Measurements from ENCODE around the gene FXN.

DNA sequence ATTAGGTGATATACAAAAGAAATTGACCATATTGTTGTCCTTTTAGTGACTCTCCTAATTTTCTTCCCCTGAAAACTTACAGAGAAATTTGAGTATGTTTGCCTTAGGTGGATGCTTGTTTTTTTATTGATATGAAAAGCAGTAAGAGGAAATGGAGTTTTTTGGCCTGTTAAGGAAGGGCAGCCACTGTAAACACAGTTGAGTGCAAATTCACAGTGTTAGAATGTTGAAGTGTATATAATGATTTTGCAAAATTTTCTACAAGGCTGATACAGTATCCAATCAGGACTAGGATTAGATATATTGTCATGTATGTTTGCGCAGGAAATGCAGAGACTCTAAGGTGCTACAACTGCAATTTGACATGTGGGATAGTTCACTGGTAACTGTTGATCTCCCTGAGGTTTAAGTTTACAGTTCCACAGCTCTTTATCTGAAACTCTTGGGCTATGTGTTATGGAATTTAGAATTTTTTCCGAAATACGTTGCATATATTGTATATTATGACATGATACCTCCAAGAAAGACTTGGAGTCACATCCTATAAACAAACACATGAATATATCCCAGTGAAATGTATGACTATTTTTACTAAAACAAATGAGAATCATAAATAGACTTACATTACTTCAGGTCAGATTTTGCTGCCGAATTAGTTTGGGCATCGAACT is 62.5 kb downstream of the FXN start:
- TF ChIP-seq JUND (IDR thresholded peaks at IDR 0.05) (no peak), GABPA (IDR thresholded peaks at IDR 0.05; ENCODE audit: low read depth) (no peak), YY1 (IDR thresholded peaks at IDR 0.05; ENCODE audit: low read depth) (no peak), FOSL2 (IDR thresholded peaks at IDR 0.05; ENCODE audit: borderline replicate concordance, low read depth) (no peak), RFX5 (IDR thresholded peaks at IDR 0.05; ENCODE audit: low read length) (no peak)
- TF ChIP-seq, protein P1, sequence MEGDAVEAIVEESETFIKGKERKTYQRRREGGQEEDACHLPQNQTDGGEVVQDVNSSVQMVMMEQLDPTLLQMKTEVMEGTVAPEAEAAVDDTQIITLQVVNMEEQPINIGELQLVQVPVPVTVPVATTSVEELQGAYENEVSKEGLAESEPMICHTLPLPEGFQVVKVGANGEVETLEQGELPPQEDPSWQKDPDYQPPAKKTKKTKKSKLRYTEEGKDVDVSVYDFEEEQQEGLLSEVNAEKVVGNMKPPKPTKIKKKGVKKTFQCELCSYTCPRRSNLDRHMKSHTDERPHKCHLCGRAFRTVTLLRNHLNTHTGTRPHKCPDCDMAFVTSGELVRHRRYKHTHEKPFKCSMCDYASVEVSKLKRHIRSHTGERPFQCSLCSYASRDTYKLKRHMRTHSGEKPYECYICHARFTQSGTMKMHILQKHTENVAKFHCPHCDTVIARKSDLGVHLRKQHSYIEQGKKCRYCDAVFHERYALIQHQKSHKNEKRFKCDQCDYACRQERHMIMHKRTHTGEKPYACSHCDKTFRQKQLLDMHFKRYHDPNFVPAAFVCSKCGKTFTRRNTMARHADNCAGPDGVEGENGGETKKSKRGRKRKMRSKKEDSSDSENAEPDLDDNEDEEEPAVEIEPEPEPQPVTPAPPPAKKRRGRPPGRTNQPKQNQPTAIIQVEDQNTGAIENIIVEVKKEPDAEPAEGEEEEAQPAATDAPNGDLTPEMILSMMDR (IDR thresholded peaks at IDR 0.05) = no peak
- TF ChIP-seq, protein P2, sequence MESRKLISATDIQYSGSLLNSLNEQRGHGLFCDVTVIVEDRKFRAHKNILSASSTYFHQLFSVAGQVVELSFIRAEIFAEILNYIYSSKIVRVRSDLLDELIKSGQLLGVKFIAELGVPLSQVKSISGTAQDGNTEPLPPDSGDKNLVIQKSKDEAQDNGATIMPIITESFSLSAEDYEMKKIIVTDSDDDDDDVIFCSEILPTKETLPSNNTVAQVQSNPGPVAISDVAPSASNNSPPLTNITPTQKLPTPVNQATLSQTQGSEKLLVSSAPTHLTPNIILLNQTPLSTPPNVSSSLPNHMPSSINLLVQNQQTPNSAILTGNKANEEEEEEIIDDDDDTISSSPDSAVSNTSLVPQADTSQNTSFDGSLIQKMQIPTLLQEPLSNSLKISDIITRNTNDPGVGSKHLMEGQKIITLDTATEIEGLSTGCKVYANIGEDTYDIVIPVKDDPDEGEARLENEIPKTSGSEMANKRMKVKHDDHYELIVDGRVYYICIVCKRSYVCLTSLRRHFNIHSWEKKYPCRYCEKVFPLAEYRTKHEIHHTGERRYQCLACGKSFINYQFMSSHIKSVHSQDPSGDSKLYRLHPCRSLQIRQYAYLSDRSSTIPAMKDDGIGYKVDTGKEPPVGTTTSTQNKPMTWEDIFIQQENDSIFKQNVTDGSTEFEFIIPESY (IDR thresholded peaks at IDR 0.05; ENCODE audit: borderline replicate concordance, low read depth) = no peak
